GM19452 (cell line): ENCODE data around the gene NAA25.

Experiments used
- ATAC-seq: cut with Tn5 transposase; IDR thresholded peaks from one replicate; pipeline ENCODE4 v1.9.1; 2021; ENCODE audit not compliant: unreplicated experiment

The NAA25 gene

GRCh38 chr12:111980598-111980997 is 128.0 kb downstream of the NAA25 start:
- ATAC-seq, result no peak

DNA sequence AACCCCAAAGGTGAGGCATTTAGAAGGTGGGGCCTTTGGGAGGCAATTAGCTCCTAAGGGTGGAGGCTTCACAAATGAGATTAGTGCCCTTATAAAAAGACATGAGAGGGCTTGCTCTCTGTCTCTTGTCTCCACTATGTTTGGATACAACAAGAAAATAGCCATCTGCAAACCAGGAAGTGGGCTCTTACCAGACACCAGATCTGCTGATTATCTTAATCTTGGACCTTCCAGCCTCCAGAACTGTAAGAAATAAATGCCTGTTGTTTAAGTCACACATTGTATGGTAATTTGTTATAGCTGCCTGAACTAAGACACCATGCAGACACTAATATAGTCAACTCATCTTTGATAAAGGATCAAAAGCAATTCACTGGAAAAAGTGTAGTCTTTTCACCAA is 130.0 kb downstream of the NAA25 start:
- ATAC-seq, result no peak

- ATAC-seq, result no peak
Observed at GRCh38 chr12:111976860-111977259, 131.7 kb downstream of the NAA25 start.
